K562 (cell line): ENCODE results near the gene SCARF2. TPM values are rescaled to one million over a fixed set of nuclear protein-coding genes. Genes with fewer than 3 reads are reported as not detected.

Experiments used
- DDX20 ChIP-seq: fragments of 450-650 bp; IDR thresholded peaks from 2 replicates; pipeline ENCODE4 v1.6.1; 2016; ENCODE audit warnings: missing genetic modification characterization, low read depth, mild to moderate bottlenecking, missing compliant biosample characterization, moderate library complexity
- FOXA1 ChIP-seq: fragments of 450-650 bp; IDR thresholded peaks from 2 replicates; pipeline ENCODE4 v1.6.1; 2016; ENCODE audit warnings: mild to moderate bottlenecking, borderline replicate concordance
- GATAD2A ChIP-seq: fragments of 450-650 bp; IDR thresholded peaks from 2 replicates; pipeline ENCODE4 v1.6.1; 2017
- MCM7 ChIP-seq, 2 experiments: fragments of 450-650 bp; IDR thresholded peaks; 2 replicates each; pipeline ENCODE4 v1.6.1; 2016 to 2018
- POLR2AphosphoS2 ChIP-seq: IDR thresholded peaks from 2 replicates; pipeline ENCODE4 v1.6.1; 2012; ENCODE audit warnings: low read length, improper control_type of control experiment
- ZNF41 ChIP-seq: fragments of 250-450 bp; sonication (Bioruptor Pico); conservative IDR thresholded peaks from 2 replicates; pipeline ENCODE4 v1.4.0; 2020; ENCODE audit warnings: mild to moderate bottlenecking
- polyA plus RNA-seq, 8 experiments: library from polyadenylated mRNA; depleted of rRNA in 4 of 8; stranded (reverse) in 5 of 8; unstranded in 3 of 8; fragments of >200 nt; fragmentation: Nextera tagmentation in 2 of 8; fragmentation: Illumina TruSeq in 1 of 8; extraction: Ambion mirVana in 2 of 8; extraction: Trizol in 1 of 8; gene quantifications; 2 replicates each; pipeline versions ENCODE4 v1.2.1 to v1.2.3, GENCODE V29; 2011 to 2014; ENCODE audit warnings: inconsistent platforms in 1 of 8, missing spikeins in 1 of 8
- total RNA-seq, 7 experiments: library from RNA; depleted of rRNA in 6 of 7; stranded (reverse); fragments of >200 nt in 6 of 7; fragmentation: Illumina TruSeq in 2 of 7; extraction: Trizol in 2 of 7; gene quantifications; 2 replicates each; pipeline versions ENCODE4 v1.2.1 to v1.2.3, GENCODE V29; 2011 to 2021; ENCODE audit warnings: low replicate concordance in 1 of 7
- TF ChIP-seq, protein P1 (sequence below): IDR thresholded peaks from 3 replicates; pipeline ENCODE4 v1.6.1; 2011; ENCODE audit warnings: borderline replicate concordance, mild to moderate bottlenecking, moderate library complexity; ENCODE audit not compliant: insufficient read length; ENCODE audit errors: extremely low read depth
- TF ChIP-seq, protein P2 (sequence below): fragments of 450-650 bp; IDR thresholded peaks from 2 replicates; pipeline ENCODE4 v1.6.1; 2017; ENCODE audit warnings: antibody characterized with exemption, mild to moderate bottlenecking
- TF ChIP-seq, protein P3 (sequence below): fragments of 450-650 bp; formaldehyde crosslinking; IDR thresholded peaks from 2 replicates; pipeline ENCODE4 v1.4.0; 2020; ENCODE audit warnings: mild to moderate bottlenecking, moderate library complexity
- TF ChIP-seq, protein P4 (sequence below): fragments of 450-650 bp; IDR thresholded peaks from 2 replicates; pipeline ENCODE4 v1.6.1; 2014; ENCODE audit warnings: low read depth, mild to moderate bottlenecking, moderate library complexity, borderline replicate concordance

SCARF2 gene
- total and polyA plus RNA-seq, 9 of the 15 experiments (the other 6 are each of a cell fraction or from before 2014, with no cell fraction given), result 0.06 to 0.32 (median 0.21) TPM; not detected in 5

DNA sequence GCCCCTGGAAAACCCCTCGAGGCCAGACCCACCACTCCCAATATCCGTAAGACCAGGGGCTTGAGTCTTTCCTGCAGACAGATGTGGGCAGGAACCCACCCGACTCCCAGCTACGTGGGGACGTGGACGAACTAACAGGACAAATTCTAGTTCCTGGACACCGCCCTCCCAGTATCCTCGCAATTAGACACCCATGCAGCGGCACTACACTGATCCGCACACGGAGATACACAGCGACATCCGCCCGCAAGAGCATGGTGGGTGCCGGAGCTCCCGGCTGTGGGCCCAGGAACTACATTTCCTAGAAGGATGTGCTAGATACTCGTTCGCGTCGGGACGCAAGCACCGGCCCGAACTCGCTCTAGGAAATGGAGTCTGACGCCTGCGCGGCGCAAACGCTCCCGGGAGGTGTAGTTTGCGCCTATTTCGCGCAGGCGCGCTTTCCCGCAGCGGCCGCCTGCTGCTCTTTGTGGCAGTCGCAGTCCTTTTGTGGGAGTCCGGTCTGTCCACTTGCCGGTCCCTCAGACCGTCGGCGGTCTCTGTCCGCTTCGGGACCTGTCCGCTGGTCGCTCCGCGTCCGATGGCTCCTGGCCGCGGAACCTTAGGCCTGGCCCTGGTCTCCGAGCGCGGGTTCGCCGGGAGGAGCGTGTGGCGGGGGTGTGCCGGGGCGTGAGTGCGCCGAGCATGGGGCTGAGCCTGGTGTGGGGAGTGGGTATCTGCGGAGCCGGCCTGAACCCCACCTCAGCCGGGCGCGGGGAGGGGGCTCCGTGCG lies 43.7 kb downstream of the SCARF2 start, which contains the start of gene ZNF74 (continued):
- TF ChIP-seq, protein P1, sequence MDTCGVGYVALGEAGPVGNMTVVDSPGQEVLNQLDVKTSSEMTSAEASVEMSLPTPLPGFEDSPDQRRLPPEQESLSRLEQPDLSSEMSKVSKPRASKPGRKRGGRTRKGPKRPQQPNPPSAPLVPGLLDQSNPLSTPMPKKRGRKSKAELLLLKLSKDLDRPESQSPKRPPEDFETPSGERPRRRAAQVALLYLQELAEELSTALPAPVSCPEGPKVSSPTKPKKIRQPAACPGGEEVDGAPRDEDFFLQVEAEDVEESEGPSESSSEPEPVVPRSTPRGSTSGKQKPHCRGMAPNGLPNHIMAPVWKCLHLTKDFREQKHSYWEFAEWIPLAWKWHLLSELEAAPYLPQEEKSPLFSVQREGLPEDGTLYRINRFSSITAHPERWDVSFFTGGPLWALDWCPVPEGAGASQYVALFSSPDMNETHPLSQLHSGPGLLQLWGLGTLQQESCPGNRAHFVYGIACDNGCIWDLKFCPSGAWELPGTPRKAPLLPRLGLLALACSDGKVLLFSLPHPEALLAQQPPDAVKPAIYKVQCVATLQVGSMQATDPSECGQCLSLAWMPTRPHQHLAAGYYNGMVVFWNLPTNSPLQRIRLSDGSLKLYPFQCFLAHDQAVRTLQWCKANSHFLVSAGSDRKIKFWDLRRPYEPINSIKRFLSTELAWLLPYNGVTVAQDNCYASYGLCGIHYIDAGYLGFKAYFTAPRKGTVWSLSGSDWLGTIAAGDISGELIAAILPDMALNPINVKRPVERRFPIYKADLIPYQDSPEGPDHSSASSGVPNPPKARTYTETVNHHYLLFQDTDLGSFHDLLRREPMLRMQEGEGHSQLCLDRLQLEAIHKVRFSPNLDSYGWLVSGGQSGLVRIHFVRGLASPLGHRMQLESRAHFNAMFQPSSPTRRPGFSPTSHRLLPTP, result no peak
- TF ChIP-seq ZNF41 (no peak), POLR2AphosphoS2 (peak; percentile 64; the same call in 1 of the 2 replicates), DDX20 (tag) (no peak), MCM7 (IDR thresholded peaks at IDR 0.05) (no peak), GATAD2A (no peak), FOXA1 (no peak)
- TF ChIP-seq, protein P2, sequence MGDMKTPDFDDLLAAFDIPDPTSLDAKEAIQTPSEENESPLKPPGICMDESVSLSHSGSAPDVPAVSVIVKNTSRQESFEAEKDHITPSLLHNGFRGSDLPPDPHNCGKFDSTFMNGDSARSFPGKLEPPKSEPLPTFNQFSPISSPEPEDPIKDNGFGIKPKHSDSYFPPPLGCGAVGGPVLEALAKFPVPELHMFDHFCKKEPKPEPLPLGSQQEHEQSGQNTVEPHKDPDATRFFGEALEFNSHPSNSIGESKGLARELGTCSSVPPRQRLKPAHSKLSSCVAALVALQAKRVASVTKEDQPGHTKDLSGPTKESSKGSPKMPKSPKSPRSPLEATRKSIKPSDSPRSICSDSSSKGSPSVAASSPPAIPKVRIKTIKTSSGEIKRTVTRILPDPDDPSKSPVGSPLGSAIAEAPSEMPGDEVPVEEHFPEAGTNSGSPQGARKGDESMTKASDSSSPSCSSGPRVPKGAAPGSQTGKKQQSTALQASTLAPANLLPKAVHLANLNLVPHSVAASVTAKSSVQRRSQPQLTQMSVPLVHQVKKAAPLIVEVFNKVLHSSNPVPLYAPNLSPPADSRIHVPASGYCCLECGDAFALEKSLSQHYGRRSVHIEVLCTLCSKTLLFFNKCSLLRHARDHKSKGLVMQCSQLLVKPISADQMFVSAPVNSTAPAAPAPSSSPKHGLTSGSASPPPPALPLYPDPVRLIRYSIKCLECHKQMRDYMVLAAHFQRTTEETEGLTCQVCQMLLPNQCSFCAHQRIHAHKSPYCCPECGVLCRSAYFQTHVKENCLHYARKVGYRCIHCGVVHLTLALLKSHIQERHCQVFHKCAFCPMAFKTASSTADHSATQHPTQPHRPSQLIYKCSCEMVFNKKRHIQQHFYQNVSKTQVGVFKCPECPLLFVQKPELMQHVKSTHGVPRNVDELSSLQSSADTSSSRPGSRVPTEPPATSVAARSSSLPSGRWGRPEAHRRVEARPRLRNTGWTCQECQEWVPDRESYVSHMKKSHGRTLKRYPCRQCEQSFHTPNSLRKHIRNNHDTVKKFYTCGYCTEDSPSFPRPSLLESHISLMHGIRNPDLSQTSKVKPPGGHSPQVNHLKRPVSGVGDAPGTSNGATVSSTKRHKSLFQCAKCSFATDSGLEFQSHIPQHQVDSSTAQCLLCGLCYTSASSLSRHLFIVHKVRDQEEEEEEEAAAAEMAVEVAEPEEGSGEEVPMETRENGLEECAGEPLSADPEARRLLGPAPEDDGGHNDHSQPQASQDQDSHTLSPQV, result no peak
- TF ChIP-seq, protein P3, sequence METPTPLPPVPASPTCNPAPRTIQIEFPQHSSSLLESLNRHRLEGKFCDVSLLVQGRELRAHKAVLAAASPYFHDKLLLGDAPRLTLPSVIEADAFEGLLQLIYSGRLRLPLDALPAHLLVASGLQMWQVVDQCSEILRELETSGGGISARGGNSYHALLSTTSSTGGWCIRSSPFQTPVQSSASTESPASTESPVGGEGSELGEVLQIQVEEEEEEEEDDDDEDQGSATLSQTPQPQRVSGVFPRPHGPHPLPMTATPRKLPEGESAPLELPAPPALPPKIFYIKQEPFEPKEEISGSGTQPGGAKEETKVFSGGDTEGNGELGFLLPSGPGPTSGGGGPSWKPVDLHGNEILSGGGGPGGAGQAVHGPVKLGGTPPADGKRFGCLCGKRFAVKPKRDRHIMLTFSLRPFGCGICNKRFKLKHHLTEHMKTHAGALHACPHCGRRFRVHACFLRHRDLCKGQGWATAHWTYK (CRISPR knock-in tag), result peak; percentile 83; the same call in 1 of the 2 replicates
- TF ChIP-seq, protein P4, sequence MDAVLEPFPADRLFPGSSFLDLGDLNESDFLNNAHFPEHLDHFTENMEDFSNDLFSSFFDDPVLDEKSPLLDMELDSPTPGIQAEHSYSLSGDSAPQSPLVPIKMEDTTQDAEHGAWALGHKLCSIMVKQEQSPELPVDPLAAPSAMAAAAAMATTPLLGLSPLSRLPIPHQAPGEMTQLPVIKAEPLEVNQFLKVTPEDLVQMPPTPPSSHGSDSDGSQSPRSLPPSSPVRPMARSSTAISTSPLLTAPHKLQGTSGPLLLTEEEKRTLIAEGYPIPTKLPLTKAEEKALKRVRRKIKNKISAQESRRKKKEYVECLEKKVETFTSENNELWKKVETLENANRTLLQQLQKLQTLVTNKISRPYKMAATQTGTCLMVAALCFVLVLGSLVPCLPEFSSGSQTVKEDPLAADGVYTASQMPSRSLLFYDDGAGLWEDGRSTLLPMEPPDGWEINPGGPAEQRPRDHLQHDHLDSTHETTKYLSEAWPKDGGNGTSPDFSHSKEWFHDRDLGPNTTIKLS, result no peak
